Epithelial cell of proximal tubule (primary cell): ENCODE data around the gene SOX13. TPM values are rescaled to one million over a fixed set of nuclear protein-coding genes. Genes with fewer than 3 reads are reported as not detected.
"Not testable (repeated sequence)": the region's sequence is repeated elsewhere in the genome, so short reads cannot be mapped to it uniquely, and the experiment has no call there.

Experiments
- DNase-seq: peaks from one replicate; pipeline ENCODE4 v3.0.0-alpha.2; 2011; ENCODE audit warnings: low read depth
- H3K4me3 ChIP-seq: 2 replicates; pipeline ENCODE4 v1.5.1; 2011; ENCODE audit warnings: low read depth, mild to moderate bottlenecking, low read length
- CTCF ChIP-seq: conservative IDR thresholded peaks from 2 replicates; pipeline ENCODE4 v1.5.1; 2012; ENCODE audit warnings: low read depth, mild to moderate bottlenecking, low read length
- total RNA-seq: library from RNA; depleted of rRNA; stranded (reverse); fragments of >200 nt; gene quantifications from 2 replicates; pipeline ENCODE4 v1.2.3, GENCODE V29; 2015

Gene SOX13
- total RNA-seq, 1 donor from 2014 or later, result 16.2 TPM

GRCh38 chr1:204094856-204095634 is 22.1 kb downstream of the SOX13 start:
- H3K4me3 ChIP-seq, result no peak overlapping the region
- no peak for TF ChIP-seq CTCF
- DNase-seq, result no peak

- TF ChIP-seq CTCF, result no peak
- H3K4me3 ChIP-seq, result no peak overlapping the region
- DNase-seq, result no peak
Measured at GRCh38 chr1:204096931-204097330, 24.0 kb downstream of the SOX13 start.

- TF ChIP-seq CTCF, result no peak
- no peak overlapping the region for H3K4me3 ChIP-seq
- no peak for DNase-seq
Measured at GRCh38 chr1:204098683-204099082, 25.8 kb downstream of the SOX13 start.

GRCh38 chr1:204099754-204100153 is 26.8 kb downstream of the SOX13 start:
- not testable (repeated sequence) for DNase-seq, H3K4me3 ChIP-seq

GRCh38 chr1:204102029-204102611 is 29.2 kb downstream of the SOX13 start:
- no peak overlapping the region for H3K4me3 ChIP-seq
- DNase-seq, result no peak
- no peak for TF ChIP-seq CTCF

- no peak for TF ChIP-seq CTCF
- no peak for DNase-seq
- no peak overlapping the region for H3K4me3 ChIP-seq
Measured at GRCh38 chr1:204102739-204103430, 30.0 kb downstream of the SOX13 start.

GRCh38 chr1:204103431-204103741 is 30.5 kb downstream of the SOX13 start:
- DNase-seq, result no peak
- no peak overlapping the region for H3K4me3 ChIP-seq
- TF ChIP-seq CTCF, result no peak
